ENCODE data around the gene FXYD2. TPM values are rescaled to one million over a fixed set of nuclear protein-coding genes. Genes with fewer than 3 reads are reported as not detected.

The FXYD2 gene
- total RNA-seq, 2 donors from 2014 or later: 3.0 TPM

DNA sequence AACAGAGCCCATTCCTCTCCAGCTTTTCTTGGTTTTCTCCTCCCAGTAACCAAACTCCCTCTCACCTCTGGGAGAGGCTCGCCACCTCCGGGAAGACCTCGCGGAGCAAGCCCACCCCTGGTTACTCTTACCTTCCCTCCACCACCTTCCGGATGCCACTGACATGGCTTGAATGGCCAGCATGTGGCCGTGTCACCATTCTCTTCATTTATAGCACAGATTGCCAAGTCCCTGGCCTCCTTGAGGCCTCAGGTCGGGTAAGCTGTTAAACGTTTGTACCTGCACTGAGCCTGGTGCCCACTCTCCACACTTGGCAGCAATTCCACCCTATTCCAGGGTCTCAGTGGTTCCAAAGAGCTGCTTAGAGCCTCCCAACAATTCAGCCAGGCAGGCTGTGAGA lies 8.0 kb upstream of the FXYD2 start:
- Histone ChIP-seq H3K9ac (ENCODE audit: extremely low read depth, low read length, poor library complexity, severe bottlenecking) (no peak overlapping the region), H3K36me3 (ENCODE audit: control insufficient read depth, insufficient read depth, low read length) (no peaks in the 10 kb centered on the region), H3K27me3 (ENCODE audit: control insufficient read depth, insufficient read depth, low read length, poor library complexity, severe bottlenecking) (no peaks in the 10 kb centered on the region), H3K27ac (ENCODE audit: low read depth, low read length) (no peak overlapping the region), H3K9me3 (ENCODE audit: control insufficient read depth, low read length) (no peaks in the 10 kb centered on the region), H3K4me3 (ENCODE audit: low read length) (no peak overlapping the region), H3K4me1 (ENCODE audit: control insufficient read depth, insufficient read depth, low read length) (no peaks in the 10 kb centered on the region)
- Mint-ChIP-seq H3K4me3 (no peak overlapping the region), H3K27me3 (ENCODE audit: insufficient read depth) (peaks cover 2% of the 10 kb centered on the region), H3K4me1 (peaks cover 22% of the 10 kb centered on the region), H3K9me3 (no peaks in the 10 kb centered on the region), H3K27ac (no peak overlapping the region), H3K36me3 (ENCODE audit: low read depth) (peaks cover under 1% of the 10 kb centered on the region)
- 91 to 93% methylated on average over 5 to 8 of the region's 8 CpGs for WGBS, 2 experiments (ENCODE audit: insufficient coverage in 1 of 2, insufficient read length in 1 of 2)
- peak; percentile 27 for DNase-seq
- TF ChIP-seq, protein P1, sequence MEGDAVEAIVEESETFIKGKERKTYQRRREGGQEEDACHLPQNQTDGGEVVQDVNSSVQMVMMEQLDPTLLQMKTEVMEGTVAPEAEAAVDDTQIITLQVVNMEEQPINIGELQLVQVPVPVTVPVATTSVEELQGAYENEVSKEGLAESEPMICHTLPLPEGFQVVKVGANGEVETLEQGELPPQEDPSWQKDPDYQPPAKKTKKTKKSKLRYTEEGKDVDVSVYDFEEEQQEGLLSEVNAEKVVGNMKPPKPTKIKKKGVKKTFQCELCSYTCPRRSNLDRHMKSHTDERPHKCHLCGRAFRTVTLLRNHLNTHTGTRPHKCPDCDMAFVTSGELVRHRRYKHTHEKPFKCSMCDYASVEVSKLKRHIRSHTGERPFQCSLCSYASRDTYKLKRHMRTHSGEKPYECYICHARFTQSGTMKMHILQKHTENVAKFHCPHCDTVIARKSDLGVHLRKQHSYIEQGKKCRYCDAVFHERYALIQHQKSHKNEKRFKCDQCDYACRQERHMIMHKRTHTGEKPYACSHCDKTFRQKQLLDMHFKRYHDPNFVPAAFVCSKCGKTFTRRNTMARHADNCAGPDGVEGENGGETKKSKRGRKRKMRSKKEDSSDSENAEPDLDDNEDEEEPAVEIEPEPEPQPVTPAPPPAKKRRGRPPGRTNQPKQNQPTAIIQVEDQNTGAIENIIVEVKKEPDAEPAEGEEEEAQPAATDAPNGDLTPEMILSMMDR (conservative IDR thresholded peaks at IDR 0.05): no peak

DNA sequence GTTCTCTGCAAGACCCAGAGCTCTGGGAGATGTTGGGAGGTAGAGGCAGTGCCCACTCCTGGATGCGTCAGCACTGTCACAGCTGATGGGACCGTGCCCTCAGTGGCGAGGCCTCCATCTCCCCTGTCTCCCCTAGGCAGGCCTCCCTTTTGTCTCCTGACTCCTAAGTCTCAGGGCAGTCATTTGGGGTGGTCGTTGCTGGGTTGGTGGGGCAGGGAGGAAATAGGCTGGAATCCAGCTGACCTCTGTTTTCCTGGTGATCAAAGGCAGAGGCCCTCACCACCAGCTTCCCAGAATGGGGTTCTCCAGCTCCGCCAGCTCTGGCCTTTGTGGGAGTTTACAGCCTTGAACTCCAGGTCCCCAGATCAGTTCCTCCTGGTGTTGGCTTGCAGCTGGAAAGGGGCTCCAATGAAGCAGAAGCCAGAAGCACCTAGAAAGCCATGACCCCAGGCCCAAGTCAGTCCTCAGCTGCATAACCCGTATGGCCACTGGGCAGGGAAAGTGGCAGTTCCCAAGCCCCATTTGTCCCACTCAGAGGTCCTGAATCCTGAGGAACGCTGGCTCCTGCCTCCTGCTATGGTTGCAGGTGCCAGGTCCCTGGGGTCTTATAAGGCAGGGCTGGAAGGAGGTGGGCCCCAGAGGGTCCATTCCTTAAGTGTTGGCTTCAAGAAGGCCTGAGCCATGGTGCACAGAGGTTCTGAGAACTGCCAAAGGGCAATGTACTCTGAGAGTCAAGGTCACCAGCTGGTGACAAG lies 7.3 kb upstream of the FXYD2 start:
- Histone ChIP-seq H3K4me1 (ENCODE audit: control insufficient read depth, insufficient read depth, low read length) (no peaks in the 10 kb centered on the region), H3K27me3 (ENCODE audit: control insufficient read depth, insufficient read depth, low read length, poor library complexity, severe bottlenecking) (no peaks in the 10 kb centered on the region), H3K36me3 (ENCODE audit: control insufficient read depth, insufficient read depth, low read length) (no peaks in the 10 kb centered on the region), H3K9ac (ENCODE audit: extremely low read depth, low read length, poor library complexity, severe bottlenecking) (no peak overlapping the region), H3K4me3 (ENCODE audit: low read length) (no peak overlapping the region), H3K27ac (ENCODE audit: low read depth, low read length) (no peak overlapping the region), H3K9me3 (ENCODE audit: control insufficient read depth, low read length) (no peaks in the 10 kb centered on the region)
- no peaks in the 10 kb centered on the region for H3K9me3 Mint-ChIP-seq
- H3K4me3 Mint-ChIP-seq: no peak overlapping the region
- no peaks in the 10 kb centered on the region for H3K36me3 Mint-ChIP-seq (ENCODE audit: low read depth)
- H3K4me1 Mint-ChIP-seq: peaks cover 23% of the 10 kb centered on the region
- H3K27me3 Mint-ChIP-seq (ENCODE audit: insufficient read depth): no peaks in the 10 kb centered on the region
- TF ChIP-seq, protein P1 (conservative IDR thresholded peaks at IDR 0.05): no peak
- 89 to 92% methylated on average over 2 to 7 of the region's 7 CpGs for WGBS, 2 experiments (ENCODE audit: insufficient coverage in 1 of 2, insufficient read length in 1 of 2)
- H3K27ac Mint-ChIP-seq: no peak overlapping the region
- DNase-seq: peak; percentile 37

DNA sequence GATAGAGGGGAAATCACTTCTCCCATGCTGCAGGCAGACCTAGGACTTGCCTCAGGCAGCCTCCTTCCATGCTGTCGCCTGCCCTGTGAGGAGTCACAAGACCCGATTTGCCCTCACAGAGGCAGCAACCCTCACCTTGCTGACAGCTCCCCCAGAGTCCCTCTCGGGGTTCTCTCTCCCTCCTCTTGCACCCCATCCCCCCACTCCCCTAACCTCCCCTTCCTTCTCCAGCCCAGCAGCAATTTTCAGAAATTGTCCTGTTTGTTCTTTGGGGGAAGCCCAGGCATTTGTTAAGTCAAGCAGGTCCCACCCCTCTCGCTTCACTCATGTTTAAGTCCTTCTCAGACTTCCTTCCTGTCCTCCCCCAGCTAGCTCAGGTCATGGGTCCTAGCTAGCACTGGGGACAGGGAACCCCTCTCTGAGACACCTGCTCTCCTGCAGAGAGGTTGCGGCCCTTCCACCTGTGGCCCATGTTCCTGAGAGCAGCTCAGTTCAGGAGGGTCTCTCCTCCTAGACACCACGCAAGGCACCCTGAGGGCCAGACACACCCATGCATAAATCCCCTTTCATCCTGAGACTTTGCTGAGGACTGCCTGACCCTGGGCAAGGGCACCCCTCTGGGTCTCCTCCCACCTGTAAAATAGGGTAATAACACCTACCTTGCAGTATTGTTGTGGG lies 6.3 kb upstream of the FXYD2 start:
- 76 to 78% methylated on average over 4 to 6 of the region's 6 CpGs for WGBS, 2 experiments (ENCODE audit: insufficient coverage in 1 of 2, insufficient read length in 1 of 2)
- no peaks in the 10 kb centered on the region for H3K27me3 ChIP-seq (ENCODE audit: control insufficient read depth, insufficient read depth, low read length, poor library complexity, severe bottlenecking)
- H3K9ac ChIP-seq (ENCODE audit: extremely low read depth, low read length, poor library complexity, severe bottlenecking): no peak overlapping the region
- H3K9me3 ChIP-seq (ENCODE audit: control insufficient read depth, low read length): no peaks in the 10 kb centered on the region
- H3K4me1 Mint-ChIP-seq: peaks cover 25% of the 10 kb centered on the region
- H3K4me3 ChIP-seq (ENCODE audit: low read length): no peak overlapping the region
- DNase-seq: peak; percentile 63
- H3K9me3 Mint-ChIP-seq: no peaks in the 10 kb centered on the region
- TF ChIP-seq, protein P1 (conservative IDR thresholded peaks at IDR 0.05): no peak
- H3K4me3 Mint-ChIP-seq: no peak overlapping the region
- H3K36me3 ChIP-seq (ENCODE audit: control insufficient read depth, insufficient read depth, low read length): no peaks in the 10 kb centered on the region
- no peak overlapping the region for H3K27ac ChIP-seq (ENCODE audit: low read depth, low read length)
- no peaks in the 10 kb centered on the region for H3K36me3 Mint-ChIP-seq (ENCODE audit: low read depth)
- H3K27me3 Mint-ChIP-seq (ENCODE audit: insufficient read depth): peaks cover 1% of the 10 kb centered on the region
- no peaks in the 10 kb centered on the region for H3K4me1 ChIP-seq (ENCODE audit: control insufficient read depth, insufficient read depth, low read length)
- H3K27ac Mint-ChIP-seq: no peak overlapping the region
